HepG2 (cell line): Measurements from ENCODE around the gene PDE3B. TPM values are rescaled to one million over a fixed set of nuclear protein-coding genes. Genes with fewer than 3 reads are reported as not detected.

Experiments used
- CBX5 ChIP-seq: sonication (generic); formaldehyde crosslinking; IDR thresholded peaks from 2 replicates; pipeline ENCODE4 v1.4.0; 2020; ENCODE audit warnings: missing genetic modification reagents, borderline replicate concordance
- CHCHD3 ChIP-seq: sonication (generic); formaldehyde crosslinking; IDR thresholded peaks from 2 replicates; pipeline ENCODE4 v1.8.0; 2022; ENCODE audit warnings: mild to moderate bottlenecking, missing genetic modification reagents, moderate library complexity
- EP300 ChIP-seq, 3 experiments: sonication (generic) in 1 of 3; formaldehyde crosslinking in 1 of 3; IDR thresholded peaks; 2 replicates each; pipeline versions ENCODE4 v1.5.1 to v1.6.1; 2011 to 2020; ENCODE audit warnings: low read depth in 2 of 3, low read length in 2 of 3, borderline replicate concordance in 1 of 3, improper control_type of control experiment in 1 of 3, mild to moderate bottlenecking in 1 of 3, missing genetic modification reagents in 1 of 3, moderate library complexity in 1 of 3
- HNRNPL ChIP-seq: fragments of 200-400 bp; formaldehyde crosslinking; IDR thresholded peaks from 2 replicates; pipeline ENCODE4 v1.6.1; 2017; ENCODE audit warnings: mild to moderate bottlenecking, low read depth, low read length
- IRX3 ChIP-seq: sonication (generic); formaldehyde crosslinking; IDR thresholded peaks from 2 replicates; pipeline ENCODE4 v1.8.1; 2023; ENCODE audit warnings: mild to moderate bottlenecking, low read depth, missing genetic modification reagents, borderline replicate concordance
- KLF13 ChIP-seq: sonication (generic); formaldehyde crosslinking; IDR thresholded peaks from 2 replicates; pipeline ENCODE4 v1.4.0; 2020; ENCODE audit warnings: mild to moderate bottlenecking, missing genetic modification reagents
- SAP130 ChIP-seq: IDR thresholded peaks from 2 replicates; pipeline ENCODE4 v1.6.1; 2016; ENCODE audit warnings: low read depth
- SPEN ChIP-seq: sonication (generic); formaldehyde crosslinking; IDR thresholded peaks from 2 replicates; pipeline ENCODE4 v1.5.1; 2020; ENCODE audit warnings: low read depth, mild to moderate bottlenecking, missing genetic modification reagents
- SRSF1 ChIP-seq: fragments of 200-400 bp; formaldehyde crosslinking; optimal IDR thresholded peaks from 2 replicates; pipeline ENCODE3; 2017; ENCODE audit warnings: mild to moderate bottlenecking, low read depth, low read length, moderate library complexity
- TFDP2 ChIP-seq: sonication (generic); formaldehyde crosslinking; IDR thresholded peaks from 2 replicates; pipeline ENCODE4 v1.4.0; 2020; ENCODE audit warnings: missing genetic modification reagents
- ZMYM2 ChIP-seq: sonication (generic); formaldehyde crosslinking; IDR thresholded peaks from 2 replicates; pipeline ENCODE4 v1.8.0; 2022; ENCODE audit warnings: mild to moderate bottlenecking, missing genetic modification reagents
- ZNF138 ChIP-seq: sonication (generic); formaldehyde crosslinking; IDR thresholded peaks from 2 replicates; pipeline ENCODE4 v1.5.0; 2020; ENCODE audit warnings: mild to moderate bottlenecking, low read depth, missing genetic modification reagents
- ZNF468 ChIP-seq: sonication (generic); formaldehyde crosslinking; IDR thresholded peaks from 2 replicates; pipeline ENCODE4 v1.8.0; 2022; ENCODE audit warnings: mild to moderate bottlenecking, moderate library complexity, missing genetic modification reagents
- ZNF790 ChIP-seq: sonication (generic); formaldehyde crosslinking; IDR thresholded peaks from 2 replicates; pipeline ENCODE4 v1.8.0; 2022; ENCODE audit warnings: missing genetic modification reagents, mild to moderate bottlenecking, borderline replicate concordance
- ZNF841 ChIP-seq: sonication (generic); formaldehyde crosslinking; IDR thresholded peaks from 2 replicates; pipeline ENCODE4 v1.8.1; 2023; ENCODE audit warnings: missing genetic modification reagents, borderline replicate concordance
- ZNF878 ChIP-seq: sonication (generic); formaldehyde crosslinking; IDR thresholded peaks from 2 replicates; pipeline ENCODE4 v1.8.1; 2023; ENCODE audit warnings: mild to moderate bottlenecking, missing genetic modification reagents, moderate library complexity
- ZNF891 ChIP-seq: sonication (generic); formaldehyde crosslinking; IDR thresholded peaks from 2 replicates; pipeline ENCODE4 v1.5.0; 2020; ENCODE audit warnings: mild to moderate bottlenecking, missing genetic modification reagents
- ZSCAN21 ChIP-seq: sonication (generic); formaldehyde crosslinking; IDR thresholded peaks from 2 replicates; pipeline ENCODE4 v1.8.0; 2022; ENCODE audit warnings: mild to moderate bottlenecking, missing genetic modification reagents, moderate library complexity, borderline replicate concordance
- polyA plus RNA-seq, 8 experiments: library from polyadenylated mRNA; depleted of rRNA in 3 of 8; stranded (reverse) in 7 of 8; unstranded in 1 of 8; fragments of >200 nt; fragmentation: Illumina TruSeq in 4 of 8; extraction: Trizol in 4 of 8; gene quantifications; 2 replicates each; pipeline versions ENCODE4 v1.2.1 to v1.2.3, GENCODE V29; 2011 to 2016; ENCODE audit warnings: low read depth in 4 of 8, missing spikeins in 1 of 8, mixed read lengths in 1 of 8; ENCODE audit not compliant: insufficient read depth in 1 of 8
- total RNA-seq, 5 experiments: library from RNA; depleted of rRNA; stranded (reverse); fragments of >200 nt; fragmentation: Illumina TruSeq; extraction: Trizol; gene quantifications; 2 replicates each; pipeline ENCODE4 v1.2.3, GENCODE V29; 2016; ENCODE audit warnings: low read depth in 1 of 5
- TF ChIP-seq, protein P1 (sequence below): sonication (generic); formaldehyde crosslinking; IDR thresholded peaks from 2 replicates; pipeline ENCODE4 v1.4.0; 2020; ENCODE audit warnings: mild to moderate bottlenecking, missing genetic modification reagents, borderline replicate concordance
- TF ChIP-seq, protein P2 (sequence below): IDR thresholded peaks from 2 replicates; pipeline ENCODE4 v1.6.1; 2016; ENCODE audit warnings: missing biosample characterization, missing genetic modification reagents, low read depth

The PDE3B gene
- total and polyA plus RNA-seq, 2 of the 13 experiments (the other 11 are each of a cell fraction or from before 2014, with no cell fraction given): 14.1 to 26.5 TPM

DNA sequence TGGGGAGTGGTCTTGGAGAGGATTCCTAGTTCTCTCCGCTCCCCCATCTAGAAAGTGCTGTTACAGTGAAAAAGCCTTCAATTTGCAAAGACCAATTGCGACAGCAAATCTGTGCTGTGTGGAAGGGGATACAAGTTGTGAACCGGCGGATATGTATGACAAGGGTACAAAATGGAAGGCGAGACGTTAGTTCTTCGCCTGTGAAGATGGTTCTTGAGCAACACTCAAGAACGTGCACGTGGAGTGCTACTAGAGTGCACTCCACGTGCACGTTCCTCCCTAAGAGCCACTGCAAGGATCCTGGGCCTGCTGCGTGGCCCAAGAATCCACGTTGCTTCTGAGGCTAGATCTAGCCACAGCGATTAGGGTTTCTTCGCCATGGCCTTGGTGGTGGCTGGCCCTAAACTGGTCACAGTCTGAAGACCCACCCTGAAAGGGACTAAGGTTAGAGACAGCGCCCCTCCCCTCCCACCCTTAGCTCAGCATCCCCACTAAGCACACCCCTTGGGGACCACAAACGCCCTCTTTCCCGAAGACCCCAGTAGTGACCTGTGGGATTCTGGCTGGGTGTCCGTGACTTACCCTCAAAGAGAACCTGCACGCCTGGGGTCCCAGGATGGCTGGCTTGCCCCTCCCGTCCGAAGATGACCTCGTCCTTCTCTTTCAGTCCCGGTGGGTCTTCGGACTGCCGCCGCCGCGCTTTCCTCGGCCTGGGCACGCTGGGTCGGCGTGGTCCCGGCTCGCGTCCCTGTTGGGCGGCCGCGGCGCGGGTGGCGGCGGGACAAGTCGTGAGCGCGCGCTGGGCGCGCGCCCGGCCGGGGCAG is 519 bp upstream of the PDE3B start (continued):
- TF ChIP-seq ZNF841 (CRISPR knock-in tag): peak; percentile 56; the same call in 1 of the 2 replicates
- no peak for TF ChIP-seq EP300 (IDR thresholded peaks at IDR 0.05; ENCODE audit: low read depth in 2 of 2, low read length in 2 of 2)
- TF ChIP-seq EP300 (CRISPR knock-in tag; IDR thresholded peaks at IDR 0.05; ENCODE audit: borderline replicate concordance): no peak; the same call in 1 of the 2 replicates
- no peak for TF ChIP-seq HNRNPL
- TF ChIP-seq ZNF468: no peak
- 0 out of 2 replicates have a peak, but pooled peaks have one; percentile 73 for TF ChIP-seq ZNF138 (CRISPR knock-in tag)
- TF ChIP-seq, protein P1, sequence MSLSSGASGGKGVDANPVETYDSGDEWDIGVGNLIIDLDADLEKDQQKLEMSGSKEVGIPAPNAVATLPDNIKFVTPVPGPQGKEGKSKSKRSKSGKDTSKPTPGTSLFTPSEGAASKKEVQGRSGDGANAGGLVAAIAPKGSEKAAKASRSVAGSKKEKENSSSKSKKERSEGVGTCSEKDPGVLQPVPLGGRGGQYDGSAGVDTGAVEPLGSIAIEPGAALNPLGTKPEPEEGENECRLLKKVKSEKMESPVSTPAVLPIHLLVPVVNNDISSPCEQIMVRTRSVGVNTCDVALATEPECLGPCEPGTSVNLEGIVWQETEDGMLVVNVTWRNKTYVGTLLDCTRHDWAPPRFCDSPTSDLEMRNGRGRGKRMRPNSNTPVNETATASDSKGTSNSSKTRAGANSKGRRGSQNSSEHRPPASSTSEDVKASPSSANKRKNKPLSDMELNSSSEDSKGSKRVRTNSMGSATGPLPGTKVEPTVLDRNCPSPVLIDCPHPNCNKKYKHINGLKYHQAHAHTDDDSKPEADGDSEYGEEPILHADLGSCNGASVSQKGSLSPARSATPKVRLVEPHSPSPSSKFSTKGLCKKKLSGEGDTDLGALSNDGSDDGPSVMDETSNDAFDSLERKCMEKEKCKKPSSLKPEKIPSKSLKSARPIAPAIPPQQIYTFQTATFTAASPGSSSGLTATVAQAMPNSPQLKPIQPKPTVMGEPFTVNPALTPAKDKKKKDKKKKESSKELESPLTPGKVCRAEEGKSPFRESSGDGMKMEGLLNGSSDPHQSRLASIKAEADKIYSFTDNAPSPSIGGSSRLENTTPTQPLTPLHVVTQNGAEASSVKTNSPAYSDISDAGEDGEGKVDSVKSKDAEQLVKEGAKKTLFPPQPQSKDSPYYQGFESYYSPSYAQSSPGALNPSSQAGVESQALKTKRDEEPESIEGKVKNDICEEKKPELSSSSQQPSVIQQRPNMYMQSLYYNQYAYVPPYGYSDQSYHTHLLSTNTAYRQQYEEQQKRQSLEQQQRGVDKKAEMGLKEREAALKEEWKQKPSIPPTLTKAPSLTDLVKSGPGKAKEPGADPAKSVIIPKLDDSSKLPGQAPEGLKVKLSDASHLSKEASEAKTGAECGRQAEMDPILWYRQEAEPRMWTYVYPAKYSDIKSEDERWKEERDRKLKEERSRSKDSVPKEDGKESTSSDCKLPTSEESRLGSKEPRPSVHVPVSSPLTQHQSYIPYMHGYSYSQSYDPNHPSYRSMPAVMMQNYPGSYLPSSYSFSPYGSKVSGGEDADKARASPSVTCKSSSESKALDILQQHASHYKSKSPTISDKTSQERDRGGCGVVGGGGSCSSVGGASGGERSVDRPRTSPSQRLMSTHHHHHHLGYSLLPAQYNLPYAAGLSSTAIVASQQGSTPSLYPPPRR (CRISPR knock-in tag): 0 out of 2 replicates have a peak, but pooled peaks have one; percentile 7
- peak; percentile 12; the same call in 1 of the 2 replicates for TF ChIP-seq SPEN (CRISPR knock-in tag)
- no peak for TF ChIP-seq KLF13 (CRISPR knock-in tag)
- TF ChIP-seq ZNF891: peak; percentile 20; the same call in 1 of the 2 replicates
- TF ChIP-seq TFDP2: peak; percentile 48; the same call in 1 of the 2 replicates
- no peak for TF ChIP-seq CBX5 (CRISPR knock-in tag)
- no peak for TF ChIP-seq ZNF878 (CRISPR knock-in tag)
- TF ChIP-seq SRSF1: no peak
- TF ChIP-seq ZMYM2 (CRISPR knock-in tag): no peak
- TF ChIP-seq ZNF790 (CRISPR knock-in tag): peak; percentile 77; the same call in 1 of the 2 replicates
- TF ChIP-seq ZSCAN21: no peak
- TF ChIP-seq IRX3 (CRISPR knock-in tag): no peak
- peak; percentile 73; the same call in 1 of the 2 replicates for TF ChIP-seq CHCHD3
- TF ChIP-seq SAP130 (CRISPR knock-in tag): no peak
- TF ChIP-seq, protein P2, sequence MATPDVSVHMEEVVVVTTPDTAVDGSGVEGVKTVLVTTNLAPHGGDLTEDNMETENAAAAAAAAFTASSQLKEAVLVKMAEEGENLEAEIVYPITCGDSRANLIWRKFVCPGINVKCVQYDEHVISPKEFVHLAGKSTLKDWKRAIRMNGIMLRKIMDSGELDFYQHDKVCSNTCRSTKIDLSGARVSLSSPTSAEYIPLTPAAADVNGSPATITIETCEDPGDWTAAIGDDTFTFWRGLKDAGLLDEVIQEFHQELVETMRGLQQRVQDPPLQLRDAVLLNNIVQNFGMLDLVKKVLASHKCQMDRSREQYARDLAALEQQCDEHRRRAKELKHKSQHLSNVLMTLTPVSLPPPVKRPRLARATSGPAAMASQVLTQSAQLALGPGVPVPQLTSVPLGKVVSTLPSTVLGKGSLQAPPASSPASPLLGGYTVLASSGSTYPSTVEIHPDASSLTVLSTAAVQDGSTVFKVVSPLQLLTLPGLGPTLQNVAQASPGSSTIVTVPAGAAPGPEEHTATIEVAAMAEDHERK (CRISPR knock-in tag): no peak
